ENCODE results near the gene LEAP2. TPM values are rescaled to one million over a fixed set of nuclear protein-coding genes. Genes with fewer than 3 reads are reported as not detected.

LEAP2 gene
- polyA plus RNA-seq, 1 of the 3 experiments (the other 2 are of a cell fraction) = 0.64 TPM

DNA sequence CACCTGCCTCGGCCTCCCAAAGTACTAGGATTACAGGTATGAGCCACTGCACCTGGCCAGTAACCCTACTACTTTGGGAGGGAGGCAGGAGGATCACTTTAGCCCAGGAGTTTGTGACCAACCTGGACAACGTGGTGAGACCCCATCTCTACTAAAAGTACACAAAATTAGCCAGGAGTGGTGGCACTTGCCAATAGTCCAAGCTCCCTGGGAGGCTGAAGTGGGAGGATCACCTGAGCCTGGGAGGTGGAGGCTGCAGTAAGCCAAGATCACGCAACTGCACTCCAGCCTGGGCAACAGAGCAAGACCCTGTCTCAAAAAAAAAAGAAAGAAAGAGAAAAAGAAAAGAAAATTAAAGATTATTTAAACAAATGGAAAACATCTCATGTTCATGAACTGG is 17.5 kb upstream of the LEAP2 start:
- Histone ChIP-seq H3K4me2 (no peak overlapping the region), H3K4me1 (ENCODE audit: control insufficient read depth in 1 of 2, insufficient read depth in 2 of 2, low read depth in 1 of 2, low read length in 1 of 2) (no peaks in the 10 kb centered on the region), H3K9ac (no peak overlapping the region), H4K20me1 (ENCODE audit: insufficient read depth) (no peaks in the 10 kb centered on the region), H3K36me3 (replicated peaks in 1 of 2; ENCODE audit: control insufficient read depth in 1 of 2, insufficient read depth in 2 of 2, low read length in 1 of 2) (no peaks in the 10 kb centered on the region), H3F3A (replicated peaks; ENCODE audit: insufficient read depth) (peaks cover 5% of the 10 kb centered on the region), H3K27ac (ENCODE audit: low read depth in 2 of 2, low read length in 1 of 2) (no peak overlapping the region), H3K9me2 (no peaks in the 10 kb centered on the region), H3K4me3 (ENCODE audit: low read depth in 2 of 2, low read length in 1 of 2) (no peak overlapping the region), H3K9me3 (no peaks in the 10 kb centered on the region), H3K79me2 (ENCODE audit: insufficient read depth) (no peaks in the 10 kb centered on the region), H3K27me3 (ENCODE audit: insufficient read depth) (no peaks in the 10 kb centered on the region), H2AFZ (ENCODE audit: low read depth) (no peak overlapping the region)
- DNase-seq = no peak
- CTCF ChIA-PET = interaction anchor here (1.4 to 1.7 kb wide), 2 partner anchors 26 to 36 kb away, joined by 3 to 5 read pairs; partner anchors contain the start of gene SHROOM1
- POLR2A ChIA-PET = no interaction called here
- 72% methylated on average over 3 of the region's 3 CpGs for WGBS (ENCODE audit: low lambda C conversion rate)
- TF ChIP-seq, protein P1, sequence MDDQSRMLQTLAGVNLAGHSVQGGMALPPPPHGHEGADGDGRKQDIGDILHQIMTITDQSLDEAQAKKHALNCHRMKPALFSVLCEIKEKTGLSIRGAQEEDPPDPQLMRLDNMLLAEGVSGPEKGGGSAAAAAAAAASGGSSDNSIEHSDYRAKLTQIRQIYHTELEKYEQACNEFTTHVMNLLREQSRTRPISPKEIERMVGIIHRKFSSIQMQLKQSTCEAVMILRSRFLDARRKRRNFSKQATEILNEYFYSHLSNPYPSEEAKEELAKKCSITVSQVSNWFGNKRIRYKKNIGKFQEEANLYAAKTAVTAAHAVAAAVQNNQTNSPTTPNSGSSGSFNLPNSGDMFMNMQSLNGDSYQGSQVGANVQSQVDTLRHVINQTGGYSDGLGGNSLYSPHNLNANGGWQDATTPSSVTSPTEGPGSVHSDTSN (IDR thresholded peaks at IDR 0.05) = no peak
- TF ChIP-seq POLR2AphosphoS5 (IDR thresholded peaks at IDR 0.05; ENCODE audit: low read depth, low read length) = no peak
- no peak for TF ChIP-seq FOXJ3 (CRISPR knock-in tag; IDR thresholded peaks at IDR 0.05)
- TF ChIP-seq TAF1 (IDR thresholded peaks at IDR 0.05; ENCODE audit: borderline replicate concordance, low read depth, low read length) = no peak

DNA sequence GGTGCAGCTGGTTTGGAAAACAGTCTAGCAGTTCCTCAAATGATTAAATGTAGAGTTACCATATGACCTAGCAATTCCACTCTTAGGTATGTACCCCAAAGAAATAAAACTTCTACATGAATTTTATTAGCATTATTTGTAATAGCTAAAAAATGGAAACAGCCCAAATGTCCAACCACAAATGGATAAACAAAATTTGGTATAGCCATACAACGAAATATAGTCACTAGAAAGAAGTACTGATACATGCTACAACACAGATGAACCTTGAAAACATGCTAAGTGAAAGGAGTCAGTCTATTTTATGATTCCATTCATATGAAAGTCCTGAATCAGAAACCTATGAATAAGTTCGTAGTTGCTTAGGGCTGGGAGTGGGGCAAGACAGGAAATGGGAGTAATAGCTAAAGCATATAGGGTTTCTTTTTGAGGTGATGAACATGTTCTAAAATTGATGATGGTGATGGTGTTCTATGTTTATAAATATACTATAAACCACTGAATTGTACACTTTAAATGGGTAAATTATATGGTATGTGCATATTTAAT is 13.5 kb upstream of the LEAP2 start:
- Histone ChIP-seq H4K20me1 (ENCODE audit: insufficient read depth) (no peaks in the 10 kb centered on the region), H3K79me2 (ENCODE audit: insufficient read depth) (no peaks in the 10 kb centered on the region), H3K9ac (no peak overlapping the region), H3K27me3 (ENCODE audit: insufficient read depth) (no peaks in the 10 kb centered on the region), H3K9me3 (no peaks in the 10 kb centered on the region), H3K4me3 (ENCODE audit: low read depth in 2 of 2, low read length in 1 of 2) (no peak overlapping the region), H3K4me1 (ENCODE audit: control insufficient read depth in 1 of 2, insufficient read depth in 2 of 2, low read depth in 1 of 2, low read length in 1 of 2) (no peaks in the 10 kb centered on the region), H3K4me2 (no peak overlapping the region), H3K9me2 (no peaks in the 10 kb centered on the region), H3F3A (replicated peaks; ENCODE audit: insufficient read depth) (no peaks in the 10 kb centered on the region), H3K36me3 (replicated peaks in 1 of 2; ENCODE audit: control insufficient read depth in 1 of 2, insufficient read depth in 2 of 2, low read length in 1 of 2) (no peaks in the 10 kb centered on the region), H3K27ac (ENCODE audit: low read depth in 2 of 2, low read length in 1 of 2) (no peak overlapping the region), H2AFZ (ENCODE audit: low read depth) (no peak overlapping the region)
- no peak for DNase-seq
- ChIA-PET CTCF (interaction anchor here (1.5 to 2.6 kb wide), 4 partner anchors 10 to 40 kb away, joined by 3 to 15 read pairs (median 6); partner anchors contain the start of gene SHROOM1), POLR2A (no interaction called here)
- 66% methylated on average over 2 of the region's 2 CpGs for WGBS (ENCODE audit: low lambda C conversion rate)
- TF ChIP-seq SMC3 (IDR thresholded peaks at IDR 0.05; ENCODE audit: low read depth, low read length) (no peak), EZH2phosphoT487 (IDR thresholded peaks at IDR 0.05; ENCODE audit: borderline replicate concordance, low read depth) (no peak), TEAD4 (IDR thresholded peaks at IDR 0.05; ENCODE audit: borderline replicate concordance, insufficient read depth) (no peak), RXRA (IDR thresholded peaks at IDR 0.05; ENCODE audit: borderline replicate concordance, low read depth) (no peak), JUND (IDR thresholded peaks at IDR 0.05) (no peak), RCOR1 (IDR thresholded peaks at IDR 0.05; ENCODE audit: low read length) (no peak), YY1 (IDR thresholded peaks at IDR 0.05; ENCODE audit: low read depth) (no peak), FOSL2 (IDR thresholded peaks at IDR 0.05; ENCODE audit: borderline replicate concordance, low read depth) (no peak), POLR2AphosphoS5 (IDR thresholded peaks at IDR 0.05; ENCODE audit: low read depth, low read length) (no peak), TAF1 (IDR thresholded peaks at IDR 0.05; ENCODE audit: borderline replicate concordance, low read depth, low read length) (no peak), SIN3A (IDR thresholded peaks at IDR 0.05; ENCODE audit: borderline replicate concordance, low read depth, low read length) (no peak), RAD21 (IDR thresholded peaks at IDR 0.05; ENCODE audit: low read length) (no peak)
- TF ChIP-seq, protein P2, sequence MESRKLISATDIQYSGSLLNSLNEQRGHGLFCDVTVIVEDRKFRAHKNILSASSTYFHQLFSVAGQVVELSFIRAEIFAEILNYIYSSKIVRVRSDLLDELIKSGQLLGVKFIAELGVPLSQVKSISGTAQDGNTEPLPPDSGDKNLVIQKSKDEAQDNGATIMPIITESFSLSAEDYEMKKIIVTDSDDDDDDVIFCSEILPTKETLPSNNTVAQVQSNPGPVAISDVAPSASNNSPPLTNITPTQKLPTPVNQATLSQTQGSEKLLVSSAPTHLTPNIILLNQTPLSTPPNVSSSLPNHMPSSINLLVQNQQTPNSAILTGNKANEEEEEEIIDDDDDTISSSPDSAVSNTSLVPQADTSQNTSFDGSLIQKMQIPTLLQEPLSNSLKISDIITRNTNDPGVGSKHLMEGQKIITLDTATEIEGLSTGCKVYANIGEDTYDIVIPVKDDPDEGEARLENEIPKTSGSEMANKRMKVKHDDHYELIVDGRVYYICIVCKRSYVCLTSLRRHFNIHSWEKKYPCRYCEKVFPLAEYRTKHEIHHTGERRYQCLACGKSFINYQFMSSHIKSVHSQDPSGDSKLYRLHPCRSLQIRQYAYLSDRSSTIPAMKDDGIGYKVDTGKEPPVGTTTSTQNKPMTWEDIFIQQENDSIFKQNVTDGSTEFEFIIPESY (IDR thresholded peaks at IDR 0.05; ENCODE audit: borderline replicate concordance, low read depth) = no peak
- TF ChIP-seq, protein P3, sequence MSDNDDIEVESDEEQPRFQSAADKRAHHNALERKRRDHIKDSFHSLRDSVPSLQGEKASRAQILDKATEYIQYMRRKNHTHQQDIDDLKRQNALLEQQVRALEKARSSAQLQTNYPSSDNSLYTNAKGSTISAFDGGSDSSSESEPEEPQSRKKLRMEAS (IDR thresholded peaks at IDR 0.05; ENCODE audit: low read depth) = no peak
- TF ChIP-seq, protein P4, sequence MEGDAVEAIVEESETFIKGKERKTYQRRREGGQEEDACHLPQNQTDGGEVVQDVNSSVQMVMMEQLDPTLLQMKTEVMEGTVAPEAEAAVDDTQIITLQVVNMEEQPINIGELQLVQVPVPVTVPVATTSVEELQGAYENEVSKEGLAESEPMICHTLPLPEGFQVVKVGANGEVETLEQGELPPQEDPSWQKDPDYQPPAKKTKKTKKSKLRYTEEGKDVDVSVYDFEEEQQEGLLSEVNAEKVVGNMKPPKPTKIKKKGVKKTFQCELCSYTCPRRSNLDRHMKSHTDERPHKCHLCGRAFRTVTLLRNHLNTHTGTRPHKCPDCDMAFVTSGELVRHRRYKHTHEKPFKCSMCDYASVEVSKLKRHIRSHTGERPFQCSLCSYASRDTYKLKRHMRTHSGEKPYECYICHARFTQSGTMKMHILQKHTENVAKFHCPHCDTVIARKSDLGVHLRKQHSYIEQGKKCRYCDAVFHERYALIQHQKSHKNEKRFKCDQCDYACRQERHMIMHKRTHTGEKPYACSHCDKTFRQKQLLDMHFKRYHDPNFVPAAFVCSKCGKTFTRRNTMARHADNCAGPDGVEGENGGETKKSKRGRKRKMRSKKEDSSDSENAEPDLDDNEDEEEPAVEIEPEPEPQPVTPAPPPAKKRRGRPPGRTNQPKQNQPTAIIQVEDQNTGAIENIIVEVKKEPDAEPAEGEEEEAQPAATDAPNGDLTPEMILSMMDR (IDR thresholded peaks at IDR 0.05) = no peak
- TF ChIP-seq, protein P5, sequence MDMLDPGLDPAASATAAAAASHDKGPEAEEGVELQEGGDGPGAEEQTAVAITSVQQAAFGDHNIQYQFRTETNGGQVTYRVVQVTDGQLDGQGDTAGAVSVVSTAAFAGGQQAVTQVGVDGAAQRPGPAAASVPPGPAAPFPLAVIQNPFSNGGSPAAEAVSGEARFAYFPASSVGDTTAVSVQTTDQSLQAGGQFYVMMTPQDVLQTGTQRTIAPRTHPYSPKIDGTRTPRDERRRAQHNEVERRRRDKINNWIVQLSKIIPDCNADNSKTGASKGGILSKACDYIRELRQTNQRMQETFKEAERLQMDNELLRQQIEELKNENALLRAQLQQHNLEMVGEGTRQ (IDR thresholded peaks at IDR 0.05; ENCODE audit: borderline replicate concordance, low read depth, low read length) = no peak
